IMR-90 (cell line): ENCODE data around the gene UCK2. TPM values are rescaled to one million over a fixed set of nuclear protein-coding genes. Genes with fewer than 3 reads are reported as not detected.

Experiments
- ATAC-seq: fragments of 200-7000 bp; cut with Tn5 transposase; 2 replicates; pipeline ENCODE4 v1.9.1; 2020; ENCODE audit warnings: low read depth, mild to moderate bottlenecking, moderate library complexity
- BruUV-seq: library from RNA; stranded (reverse); fragments of 400-500 nt; replicated peaks from 2 replicates; lab custom pipeline; 2021; lab: Mats Ljungman, UMichigan
- CTCF ChIA-PET: fragments of 300-600 bp; formaldehyde crosslinking; extraction: SDS; loops from one replicate; lab custom pipeline; 2021; ENCODE audit warnings: antibody characterized with exemption; lab: Yijun Ruan, JAX
- POLR2A ChIA-PET: fragments of 300-600 bp; sonication (Branson Sonifier 250); formaldehyde crosslinking; loops from one replicate; lab custom pipeline; 2022; ENCODE audit warnings: antibody characterized with exemption; ENCODE audit not compliant: unreplicated experiment; lab: Charles Lee
- DNase-seq: peaks from one replicate; pipeline ENCODE4 v3.0.0; 2013
- H2AFZ ChIP-seq: replicated peaks from 2 replicates; pipeline ENCODE3; 2013; ENCODE audit warnings: low read length, mild to moderate bottlenecking; ENCODE audit not compliant: poor library complexity
- H2AK5ac ChIP-seq: 2 replicates; pipeline ENCODE4 v1.6.1; 2013; ENCODE audit warnings: low read depth, low read length, inconsistent platforms
- H2AK9ac ChIP-seq: replicated peaks from 2 replicates; pipeline ENCODE3; 2013; ENCODE audit warnings: mild to moderate bottlenecking, low read depth, low read length, moderate library complexity; ENCODE audit not compliant: poor library complexity
- H2BK120ac ChIP-seq: 2 replicates; pipeline ENCODE4 v1.6.1; 2013; ENCODE audit warnings: low read depth, low read length, inconsistent platforms
- H2BK15ac ChIP-seq: 3 replicates; pipeline ENCODE4 v1.6.1; 2013; ENCODE audit warnings: low read depth, low read length, inconsistent platforms
- H2BK20ac ChIP-seq: 2 replicates; pipeline ENCODE4 v1.6.1; 2013; ENCODE audit warnings: low read depth, mild to moderate bottlenecking, inconsistent platforms, low read length, moderate library complexity
- H2BK5ac ChIP-seq: 2 replicates; pipeline ENCODE4 v1.6.1; 2013; ENCODE audit warnings: mild to moderate bottlenecking, low read depth, low read length, inconsistent platforms; ENCODE audit not compliant: poor library complexity, severe bottlenecking
- H3K14ac ChIP-seq: replicated peaks from 2 replicates; pipeline ENCODE4 v1.6.1; 2013; ENCODE audit warnings: low read depth, low read length, inconsistent platforms
- H3K18ac ChIP-seq: 2 replicates; pipeline ENCODE4 v1.6.1; 2013; ENCODE audit warnings: low read depth, low read length, control low read depth
- H3K23ac ChIP-seq: 2 replicates; pipeline ENCODE4 v1.6.1; 2013; ENCODE audit warnings: low read depth, low read length, inconsistent platforms
- H3K27ac ChIP-seq: 2 replicates; pipeline ENCODE4 v1.5.1; 2013; ENCODE audit warnings: mild to moderate bottlenecking, control low read depth, low read length; ENCODE audit not compliant: insufficient read depth
- H3K27me3 ChIP-seq: 2 replicates; pipeline ENCODE4 v1.6.1; 2013; ENCODE audit warnings: low read length; ENCODE audit not compliant: control insufficient read depth, insufficient read depth
- H3K36me3 ChIP-seq: 2 replicates; pipeline ENCODE4 v1.6.1; 2013; ENCODE audit warnings: low read length, mixed read lengths; ENCODE audit not compliant: control insufficient read depth, insufficient read depth
- H3K4ac ChIP-seq: 2 replicates; pipeline ENCODE4 v1.6.1; 2013; ENCODE audit warnings: low read depth, low read length, inconsistent platforms
- H3K4me1 ChIP-seq: 2 replicates; pipeline ENCODE4 v1.6.1; 2013; ENCODE audit warnings: low read length, mixed read lengths; ENCODE audit not compliant: control insufficient read depth, insufficient read depth
- H3K4me2 ChIP-seq: 2 replicates; pipeline ENCODE4 v1.6.1; 2013; ENCODE audit warnings: low read depth, mild to moderate bottlenecking, control low read depth, low read length, moderate library complexity
- H3K4me3 ChIP-seq: 2 replicates; pipeline ENCODE4 v1.5.1; 2013; ENCODE audit warnings: low read depth, mild to moderate bottlenecking, control low read depth, low read length, moderate library complexity; ENCODE audit not compliant: insufficient read depth
- H3K56ac ChIP-seq: 2 replicates; pipeline ENCODE4 v1.6.1; 2013; ENCODE audit warnings: low read length, inconsistent platforms; ENCODE audit not compliant: insufficient read depth; ENCODE audit errors: extremely low read depth
- H3K79me1 ChIP-seq, 2 experiments: 2 replicates each; pipeline ENCODE4 v1.6.1; 2013; ENCODE audit warnings: low read length in 2 of 2, inconsistent platforms in 1 of 2, low read depth in 1 of 2
- H3K9ac ChIP-seq: 2 replicates; pipeline ENCODE4 v1.6.1; 2013; ENCODE audit warnings: low read depth, low read length, control low read depth
- H3K9me1 ChIP-seq: 2 replicates; pipeline ENCODE4 v1.6.1; 2013; ENCODE audit warnings: low read length, inconsistent platforms; ENCODE audit not compliant: insufficient read depth
- H3K9me3 ChIP-seq: 2 replicates; pipeline ENCODE4 v1.6.1; 2013; ENCODE audit warnings: low read length; ENCODE audit not compliant: control insufficient read depth, insufficient read depth
- H4K20me1 ChIP-seq: 2 replicates; pipeline ENCODE4 v1.6.1; 2013; ENCODE audit warnings: low read length, inconsistent platforms; ENCODE audit not compliant: insufficient read depth
- H4K5ac ChIP-seq: 2 replicates; pipeline ENCODE4 v1.6.1; 2013; ENCODE audit warnings: mild to moderate bottlenecking, low read depth, low read length, control low read depth
- H4K8ac ChIP-seq, 2 experiments: 2 replicates each; pipeline ENCODE4 v1.6.1; 2013; ENCODE audit warnings: low read depth in 2 of 2, low read length in 2 of 2, control low read depth in 1 of 2, inconsistent platforms in 1 of 2
- H4K91ac ChIP-seq: 2 replicates; pipeline ENCODE4 v1.6.1; 2013; ENCODE audit warnings: low read depth, low read length, inconsistent platforms; ENCODE audit not compliant: insufficient read depth
- BHLHE40 ChIP-seq: fragments of 150-350 bp; IDR thresholded peaks from 2 replicates; pipeline ENCODE4 v1.6.1; 2016; ENCODE audit warnings: mild to moderate bottlenecking, low read depth, low read length
- CEBPB ChIP-seq: IDR thresholded peaks from 2 replicates; pipeline ENCODE4 v1.6.1; 2012; ENCODE audit warnings: low read depth, low read length, improper control_type of control experiment
- CHD1 ChIP-seq: IDR thresholded peaks from 2 replicates; pipeline ENCODE4 v1.6.1; 2012; ENCODE audit warnings: low read depth, low read length, improper control_type of control experiment
- CTCF ChIP-seq: conservative IDR thresholded peaks from 2 replicates; pipeline ENCODE4 v1.5.1; 2012; ENCODE audit warnings: mild to moderate bottlenecking, low read depth, low read length, improper control_type of control experiment
- ELK1 ChIP-seq: fragments of 150-350 bp; IDR thresholded peaks from 2 replicates; pipeline ENCODE4 v1.6.1; 2016; ENCODE audit warnings: low read depth, mild to moderate bottlenecking, low read length, moderate library complexity, borderline replicate concordance
- MAZ ChIP-seq: IDR thresholded peaks from 2 replicates; pipeline ENCODE4 v1.6.1; 2012; ENCODE audit warnings: low read depth, mild to moderate bottlenecking, low read length, improper control_type of control experiment, moderate library complexity, borderline replicate concordance
- NFE2L2 ChIP-seq: fragments of 150-350 bp; IDR thresholded peaks from 2 replicates; pipeline ENCODE4 v1.6.1; 2016; ENCODE audit warnings: low read depth, mild to moderate bottlenecking, low read length
- RAD21 ChIP-seq: IDR thresholded peaks from 2 replicates; pipeline ENCODE4 v1.6.1; 2012; ENCODE audit warnings: low read length, improper control_type of control experiment
- RFX5 ChIP-seq: IDR thresholded peaks from 2 replicates; pipeline ENCODE4 v1.8.0; 2012; ENCODE audit warnings: low read depth, mild to moderate bottlenecking, low read length, moderate library complexity
- WGBS, 2 experiments: methylation state at CpG; one replicate each; pipeline versions ENCODE4 v1.1.5 to v1.1.7; 2013; ENCODE audit warnings: missing lambda C conversion rate in 2 of 2; ENCODE audit not compliant: insufficient read length in 1 of 2; ENCODE audit errors: extremely low coverage in 2 of 2; 5-methylcytosine and 5-hydroxymethylcytosine counted together
- dilution Hi-C: fragments of 300-500 bp; cut with HindIII; formaldehyde crosslinking; loops from one replicate; pipeline ENCODE4 v1.14.3; 2018; ENCODE audit warnings: low sequenced_read_pairs; ENCODE audit not compliant: unreplicated experiment
- in situ Hi-C: fragments of 300-500 bp; cut with MboI; formaldehyde crosslinking; loops from 3 replicates; pipeline ENCODE4 v1.14.3; 2019; ENCODE audit warnings: low sequenced_read_pairs, inconsistent platforms, mixed read lengths
- intact Hi-C: fragments of 100-400 bp; cut with micrococcal nuclease; formaldehyde crosslinking; loops from 2 replicates; pipeline ENCODE4 v1.10.0; 2022
- polyA plus RNA-seq, 3 experiments: library from polyadenylated mRNA; depleted of rRNA; stranded (reverse); fragments of >200 nt; gene quantifications; 2 replicates each; pipeline ENCODE4 v1.2.3, GENCODE V29; 2012; ENCODE audit warnings: low replicate concordance in 1 of 3
- total RNA-seq: library from RNA; depleted of rRNA; stranded (reverse); fragments of >200 nt; gene quantifications from 2 replicates; pipeline ENCODE4 v1.2.3, GENCODE V29; 2012

UCK2 gene
- total and polyA plus RNA-seq, 2 of the 4 experiments (the other 2 are of a cell fraction), result 83.0 to 87.8 TPM

- H4K8ac ChIP-seq, result no peak overlapping the region
- WGBS, 2 experiments, result 44% methylated on average over 2 of the region's 2 CpGs; no CpG with 5 or more reads in 1 of the 2 experiments
- no TSS peak for BruUV-seq
- H3K14ac ChIP-seq, result peak overlapping the region; percentile 23; the same call in 1 of the 2 replicates
- ATAC-seq, result peak; percentile 36; the same call in 1 of the 2 replicates
- H2AFZ ChIP-seq, result no peak overlapping the region
- H3K4me2 ChIP-seq, result peak overlapping the region; percentile 60
- peak overlapping the region; percentile 9; the same call in 1 of the 2 replicates for H2AK5ac ChIP-seq
- intact Hi-C loops, result no loop called here
- in situ Hi-C loops, result no loop called here
- H3K4me1 ChIP-seq, result peaks cover 24% of the 10 kb centered on the region
- no peak overlapping the region for H4K5ac ChIP-seq
- peak overlapping the region; percentile 22; the same call in 1 of the 2 replicates for H2BK20ac ChIP-seq
- H3K9ac ChIP-seq, result no peak overlapping the region
- no peak overlapping the region for H2AK9ac ChIP-seq
- dilution Hi-C loops, result no loop called here
- peak overlapping the region; percentile 6 for H2BK5ac ChIP-seq
- H3K18ac ChIP-seq, result no peak overlapping the region; the same call in 1 of the 2 replicates
- H3K9me3 ChIP-seq, result no peaks in the 10 kb centered on the region
- H4K91ac ChIP-seq, result peak overlapping the region; percentile 1; the same call in 1 of the 2 replicates
- peaks cover 43 to 86% of the 10 kb centered on the region in 2 experiments for H3K79me1 ChIP-seq
- no peak overlapping the region for H3K4me3 ChIP-seq
- H3K27me3 ChIP-seq, result no peaks in the 10 kb centered on the region
- H3K4ac ChIP-seq, result no peak overlapping the region
- TF ChIP-seq RAD21 (no peak), MAZ (no peak), ELK1 (no peak), CHD1 (no peak), NFE2L2 (no peak), RFX5 (no peak), CTCF (no peak), BHLHE40 (no peak), CEBPB (no peak)
- no peak overlapping the region for H3K56ac ChIP-seq
- H2BK15ac ChIP-seq, result 0 out of 3 replicates have a peak overlapping the region, but pooled peaks have one; percentile 2
- no peaks in the 10 kb centered on the region; the same call in 1 of the 2 replicates for H3K36me3 ChIP-seq
- H3K9me1 ChIP-seq, result peaks cover 27% of the 10 kb centered on the region
- H3K27ac ChIP-seq, result no peak overlapping the region
- peaks cover 82% of the 10 kb centered on the region for H4K20me1 ChIP-seq
- no peak overlapping the region for H2BK120ac ChIP-seq
- CTCF ChIA-PET, result no interaction called here
- peak overlapping the region; percentile 53 for H3K23ac ChIP-seq
- DNase-seq, result no peak
- POLR2A ChIA-PET, result no interaction called here
Measured at GRCh38 chr1:165842023-165842670, 14.7 kb downstream of the UCK2 start.
